ENCODE results near the gene TFCP2.
"Not testable (repeated sequence)": the region's sequence is repeated elsewhere in the genome, so short reads cannot be mapped to it uniquely, and the experiment has no call there.

Gene TFCP2

DNA sequence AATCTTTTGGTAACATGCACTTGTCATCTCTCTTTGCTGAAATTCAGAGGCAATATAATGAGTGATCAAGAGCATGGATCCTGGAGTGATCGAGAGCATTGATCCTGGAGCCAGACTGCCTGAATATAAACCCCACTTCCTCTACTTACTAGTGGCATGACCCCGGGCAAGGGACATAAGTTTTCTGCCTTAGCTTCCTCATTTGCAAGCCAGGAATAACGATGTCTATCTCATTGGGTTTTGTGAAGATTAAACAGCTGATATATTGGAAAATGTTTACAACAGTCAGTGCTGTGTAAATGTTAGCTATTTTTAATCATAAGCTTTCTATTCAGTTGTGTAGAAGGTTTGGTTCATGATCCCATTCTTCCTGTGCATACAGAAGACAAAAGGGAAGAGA, 87.2 kb downstream of the TFCP2 start:
- in situ Hi-C loops (cut with MboI; ENCODE audit: low sequenced_read_pairs), result no loop called here

DNA sequence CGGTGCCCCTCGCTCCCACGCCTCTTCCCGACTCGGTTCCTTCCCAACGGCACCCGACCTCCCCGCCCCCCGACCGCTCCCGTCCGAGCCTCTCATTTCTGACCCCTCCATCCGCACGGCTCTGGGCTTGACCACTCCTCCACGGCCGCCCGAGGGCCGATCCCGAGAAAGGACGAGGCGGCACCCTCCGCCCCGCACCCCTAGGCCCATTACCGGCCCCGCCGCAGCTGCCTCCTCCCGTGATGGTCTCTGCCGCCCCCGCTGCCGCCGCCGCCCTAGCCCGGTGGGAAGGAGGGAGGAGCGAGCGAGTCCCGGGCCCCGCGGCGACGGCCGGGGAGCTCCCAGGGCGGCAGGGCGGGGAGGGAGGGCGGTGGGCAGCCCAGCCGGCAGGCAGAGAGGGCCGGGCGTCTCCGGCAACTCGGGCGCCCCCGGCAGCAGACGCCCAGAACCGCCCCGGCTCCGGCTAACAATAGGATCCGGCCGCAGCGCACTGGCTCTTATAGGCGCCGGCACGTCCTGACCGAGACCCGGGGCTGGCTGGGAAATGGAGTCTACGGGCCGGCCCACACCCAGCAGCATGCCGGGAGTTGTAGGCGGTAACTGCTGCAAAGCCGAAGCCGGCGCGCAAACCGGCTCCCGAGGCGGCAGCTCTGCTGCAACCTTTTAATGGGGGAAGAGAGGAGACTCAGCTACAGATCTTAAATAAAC, 89.7 kb downstream of the TFCP2 start, which contains the start of gene CSRNP2:
Gene CSRNP2, minus strand, starts transcription at position 471 of the 708 bp plus-strand sequence. CDS start 7,035 bp downstream, outside the sequence.
- in situ Hi-C loops (cut with MboI; ENCODE audit: low sequenced_read_pairs), result no loop called here

- in situ Hi-C loops (cut with MboI; ENCODE audit: low sequenced_read_pairs), result no loop called here
Observed at GRCh38 chr12:51082561-51083125, 90.3 kb downstream of the TFCP2 start.

- in situ Hi-C loops (cut with MboI; ENCODE audit: low sequenced_read_pairs), result no loop called here
Observed at GRCh38 chr12:51081421-51081820, 91.5 kb downstream of the TFCP2 start.

DNA sequence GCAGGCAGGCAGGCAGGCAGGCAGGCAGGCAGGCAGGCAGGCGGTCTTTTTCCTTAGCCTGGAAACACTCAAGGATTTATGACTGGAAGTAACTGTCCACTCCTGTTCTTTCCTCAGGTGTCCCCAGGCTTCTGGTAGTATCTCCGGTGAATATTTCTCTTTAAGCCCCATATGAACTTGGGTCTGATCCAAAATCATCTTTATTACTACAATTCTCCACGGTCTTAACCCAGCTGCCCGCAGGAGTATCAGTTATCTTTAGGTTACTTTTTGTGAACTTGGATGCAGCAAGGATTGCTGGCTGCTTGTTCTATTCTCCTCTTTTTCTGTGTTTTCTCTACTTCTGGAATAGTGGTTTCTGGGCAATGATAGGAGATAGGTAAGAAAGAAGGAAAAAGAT, 92.8 kb downstream of the TFCP2 start:
- in situ Hi-C loops (cut with MboI; ENCODE audit: low sequenced_read_pairs), result no loop called here

DNA sequence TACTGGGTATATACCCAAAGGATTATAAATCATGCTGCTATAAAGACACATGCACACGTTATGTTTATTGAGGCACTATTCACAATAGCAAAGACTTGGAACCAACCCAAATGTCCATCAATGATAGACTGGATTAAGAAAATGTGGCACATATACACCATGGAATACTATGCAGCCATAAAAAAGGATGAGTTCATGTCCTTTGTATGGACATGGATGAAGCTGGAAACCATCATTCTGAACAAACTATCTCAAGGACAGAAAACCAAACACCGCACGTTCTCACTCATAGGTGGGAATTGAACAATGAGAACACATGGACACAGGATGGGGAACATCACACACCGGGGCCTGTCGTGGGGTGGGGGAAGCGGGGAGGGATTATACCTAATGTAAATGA, 94.1 kb downstream of the TFCP2 start:
- in situ Hi-C loops (cut with MboI; ENCODE audit: low sequenced_read_pairs), result not testable (repeated sequence)

GRCh38 chr12:51078346-51078745, 94.6 kb downstream of the TFCP2 start:
- in situ Hi-C loops (cut with MboI; ENCODE audit: low sequenced_read_pairs), result not testable (repeated sequence)

DNA sequence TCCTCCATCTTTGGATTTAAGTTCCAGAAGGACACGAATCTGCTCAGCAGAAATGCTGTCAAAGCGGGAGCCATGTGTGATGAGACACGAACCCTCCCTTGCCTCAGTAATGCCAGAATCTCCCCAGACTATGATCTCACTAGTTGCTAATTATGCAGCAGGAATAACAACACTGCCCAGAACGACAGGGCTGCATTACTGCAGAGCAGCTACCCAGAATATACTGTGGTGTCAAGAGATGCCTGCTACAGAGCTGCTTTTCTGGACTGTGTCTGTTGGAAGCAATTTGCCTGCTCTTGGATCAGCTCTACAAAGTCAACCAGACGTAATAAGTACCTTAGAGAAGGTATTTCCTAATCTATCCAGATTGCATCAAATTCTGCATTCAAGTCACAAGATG, 95.0 kb downstream of the TFCP2 start:
- in situ Hi-C loops (cut with MboI; ENCODE audit: low sequenced_read_pairs), result no loop called here

DNA sequence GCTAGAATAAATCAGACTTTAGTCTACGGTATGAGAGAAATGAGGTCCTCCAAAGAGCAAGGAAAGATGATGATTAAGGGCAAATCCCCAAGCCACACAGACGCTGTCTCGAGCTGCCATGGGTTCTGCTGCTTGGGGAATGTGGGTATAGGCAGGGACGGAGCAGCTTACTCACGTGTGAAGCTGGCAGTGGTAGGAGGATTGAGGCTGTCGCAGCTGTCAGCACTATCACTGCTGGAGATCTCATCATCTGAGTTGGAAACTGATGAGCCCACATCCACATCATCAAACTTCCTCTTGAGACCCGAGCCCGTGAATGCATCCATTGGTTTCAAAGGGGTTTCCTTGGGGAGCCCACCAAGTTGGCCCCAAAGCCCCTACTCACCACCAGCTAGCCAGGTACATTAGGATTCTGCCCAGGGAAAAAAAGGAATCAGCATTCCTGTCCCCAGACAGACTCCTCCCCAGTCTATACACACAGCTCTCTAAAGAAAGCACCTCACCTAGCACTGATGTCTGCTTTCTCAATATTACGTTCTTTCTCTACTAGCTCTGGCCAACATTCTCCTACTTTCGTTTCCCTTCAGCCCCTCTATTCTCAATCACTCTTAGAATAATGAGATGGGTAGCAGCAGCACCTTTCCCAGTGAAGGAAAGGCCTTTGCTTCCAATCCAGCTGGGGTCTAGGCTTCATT, 96.6 kb downstream of the TFCP2 start:
- in situ Hi-C loops (cut with MboI; ENCODE audit: low sequenced_read_pairs), result no loop called here

- in situ Hi-C loops (cut with MboI; ENCODE audit: low sequenced_read_pairs), result no loop called here
Observed at GRCh38 chr12:51075390-51075789, 97.5 kb downstream of the TFCP2 start.

GRCh38 chr12:51071663-51072062, 101.3 kb downstream of the TFCP2 start:
- in situ Hi-C loops (cut with MboI; ENCODE audit: low sequenced_read_pairs), result no loop called here

- in situ Hi-C loops (cut with MboI; ENCODE audit: low sequenced_read_pairs), result no loop called here
Observed at GRCh38 chr12:51070004-51070403, 102.9 kb downstream of the TFCP2 start.

DNA sequence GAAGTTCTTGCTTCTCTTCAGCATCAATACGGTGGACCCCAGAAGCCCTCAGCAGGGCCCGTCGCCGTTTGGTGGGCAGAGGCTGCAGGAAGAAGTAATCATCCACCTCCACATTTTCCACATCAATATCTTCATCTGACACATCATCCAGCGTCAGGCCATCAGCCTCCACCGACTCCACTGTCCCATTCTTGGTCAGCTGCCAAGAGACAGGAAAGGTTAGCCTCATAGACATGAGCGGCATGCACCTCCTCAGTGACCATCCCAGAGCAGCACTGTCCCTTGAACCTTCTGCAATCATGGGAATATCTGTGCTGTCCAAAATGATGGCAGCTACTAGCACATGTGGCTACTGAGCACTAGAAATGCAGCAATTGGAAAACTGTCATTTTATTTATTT, 105.2 kb downstream of the TFCP2 start:
- in situ Hi-C loops (cut with MboI; ENCODE audit: low sequenced_read_pairs), result no loop called here

GRCh38 chr12:51067229-51067628, 105.7 kb downstream of the TFCP2 start:
- in situ Hi-C loops (cut with MboI; ENCODE audit: low sequenced_read_pairs), result no loop called here

DNA sequence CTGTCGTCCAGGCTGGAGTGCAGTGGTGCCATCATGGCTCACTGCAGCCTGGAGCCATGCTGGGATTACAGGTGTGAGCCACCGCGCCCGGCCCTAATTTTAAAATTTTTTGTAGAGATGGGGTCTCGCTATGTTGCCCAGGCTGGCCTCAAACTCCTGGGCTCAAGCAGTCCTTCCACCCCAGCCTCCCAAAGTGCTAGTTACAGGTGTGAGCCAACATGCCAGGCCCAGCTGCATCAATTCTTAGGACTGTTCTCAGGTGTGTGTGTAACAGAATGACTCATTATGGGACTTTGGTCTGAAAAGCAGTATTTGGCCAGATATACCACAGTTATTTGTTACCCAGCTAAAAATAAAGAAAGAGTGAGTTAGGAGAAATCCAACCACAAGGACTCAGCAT, 107.4 kb downstream of the TFCP2 start:
- in situ Hi-C loops (cut with MboI; ENCODE audit: low sequenced_read_pairs), result no loop called here

- in situ Hi-C loops (cut with MboI; ENCODE audit: low sequenced_read_pairs), result no loop called here
Observed at GRCh38 chr12:51062631-51063397, 110.1 kb downstream of the TFCP2 start.

DNA sequence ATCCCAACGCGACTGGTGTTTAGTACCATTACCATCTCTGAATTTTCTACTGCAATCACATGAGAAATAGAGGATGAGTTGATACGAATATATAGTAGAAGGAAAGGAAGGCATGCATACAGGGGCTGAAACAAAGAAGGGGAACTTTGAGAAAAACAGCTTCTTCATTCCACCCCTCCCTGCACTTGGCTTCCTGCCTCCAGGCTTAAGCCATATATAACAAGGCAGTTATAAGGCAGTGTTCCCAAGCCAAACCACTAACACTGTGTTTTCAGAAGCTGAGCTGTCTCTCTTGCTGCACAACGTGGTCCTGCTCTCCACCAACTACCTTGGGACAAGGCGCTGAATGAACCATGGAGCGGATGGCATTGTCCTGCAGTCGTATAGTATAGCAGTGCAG, 113.8 kb downstream of the TFCP2 start:
- in situ Hi-C loops (cut with MboI; ENCODE audit: low sequenced_read_pairs), result no loop called here

- in situ Hi-C loops (cut with MboI; ENCODE audit: low sequenced_read_pairs), result no loop called here
Observed at GRCh38 chr12:51056242-51056641, 116.7 kb downstream of the TFCP2 start.

GRCh38 chr12:51055060-51055459, 117.9 kb downstream of the TFCP2 start:
- in situ Hi-C loops (cut with MboI; ENCODE audit: low sequenced_read_pairs), result no loop called here

DNA sequence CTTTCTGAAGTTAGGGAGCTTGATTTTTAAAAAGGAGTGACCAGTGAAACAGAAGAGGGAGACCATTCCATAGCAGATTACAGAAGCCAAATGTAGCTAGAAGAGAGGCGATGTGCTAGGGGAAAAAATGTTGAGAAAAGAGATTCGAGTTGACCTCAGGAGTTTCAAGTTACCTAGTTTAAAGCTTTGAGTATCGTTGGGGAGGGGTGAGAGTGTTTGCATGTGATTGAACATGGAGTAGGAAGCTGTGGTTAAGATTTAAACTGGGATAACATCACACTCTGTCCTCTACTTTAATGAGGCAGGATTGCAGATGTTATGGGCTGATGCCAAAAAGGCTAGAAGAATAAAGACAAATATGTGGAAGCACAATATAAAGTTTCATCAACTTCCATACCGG, 121.1 kb downstream of the TFCP2 start:
- in situ Hi-C loops (cut with MboI; ENCODE audit: low sequenced_read_pairs), result no loop called here

DNA sequence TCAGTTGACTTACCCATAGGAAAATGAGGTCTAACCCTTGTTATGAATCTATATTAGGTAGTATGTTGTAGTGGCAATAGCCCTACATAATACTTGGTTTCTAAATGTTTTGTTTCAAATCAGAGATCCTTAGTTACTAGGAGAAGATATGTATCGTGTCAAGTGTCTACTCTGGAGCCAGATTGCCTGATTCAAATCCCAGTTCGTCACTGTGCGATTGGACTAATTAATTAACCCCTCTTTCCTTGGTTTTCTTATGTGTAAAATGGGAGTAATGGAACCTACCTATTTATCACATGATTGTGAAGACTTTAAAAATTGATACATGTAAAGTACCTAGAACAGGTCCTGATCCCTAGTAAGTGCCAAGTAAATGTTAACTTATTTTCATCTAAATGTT, 123.4 kb downstream of the TFCP2 start:
- in situ Hi-C loops (cut with MboI; ENCODE audit: low sequenced_read_pairs), result no loop called here

All from HL-60/S4 treated with retinoic acid at 250 ng/mL for 4 days and 3 days (cell line).